K562 (cell line): Measurements from ENCODE around the gene KCNJ4.

Source experiments
- CBFB ChIP-seq: sonication (generic); formaldehyde crosslinking; IDR thresholded peaks from 2 replicates; pipeline ENCODE4 v1.4.0; 2020; ENCODE audit warnings: mild to moderate bottlenecking, missing genetic modification reagents
- GABPA ChIP-seq: fragments of 200-800 bp; sonication (Bioruptor generic); conservative IDR thresholded peaks from 2 replicates; pipeline ENCODE4 v1.6.1; 2016; ENCODE audit warnings: low read depth, missing genetic modification characterization, missing compliant biosample characterization
- SMAD2 ChIP-seq: fragments of 150-350 bp; IDR thresholded peaks from 2 replicates; pipeline ENCODE4 v1.6.1; 2014; ENCODE audit warnings: low read depth, mild to moderate bottlenecking, low read length
- TAF1 ChIP-seq: IDR thresholded peaks from 2 replicates; pipeline ENCODE4 v1.6.1; 2011; ENCODE audit warnings: mild to moderate bottlenecking, low read length, moderate library complexity; ENCODE audit not compliant: insufficient read depth, control insufficient read depth, severe bottlenecking; ENCODE audit errors: extremely low read depth
- TF ChIP-seq, protein P1 (sequence below), 3 experiments: IDR thresholded peaks in 2 of 3; conservative IDR thresholded peaks in 1 of 3; 2 replicates each; pipeline ENCODE4 v1.5.1; 2011 to 2012; ENCODE audit warnings: low read length in 3 of 3, mild to moderate bottlenecking in 3 of 3, control low read depth in 2 of 3, improper control_type of control experiment in 1 of 3, inconsistent platforms in 1 of 3, low read depth in 1 of 3, mixed read lengths in 1 of 3, moderate library complexity in 1 of 3; ENCODE audit not compliant: insufficient read depth in 2 of 3
- TF ChIP-seq, protein P2 (sequence below): fragments of 250-450 bp; sonication (Bioruptor Pico); IDR thresholded peaks from 2 replicates; pipeline ENCODE4 v1.8.0; 2022; ENCODE audit warnings: moderate library complexity, mild to moderate bottlenecking, inconsistent platforms
- TF ChIP-seq, protein P3 (sequence below), 2 experiments: fragments of 450-650 bp in 1 of 2; sonication (generic) in 1 of 2; formaldehyde crosslinking in 1 of 2; IDR thresholded peaks; 2 replicates each; pipeline versions ENCODE4 v1.7.1 to v1.9.0; 2016 to 2022; ENCODE audit warnings: inconsistent platforms in 1 of 2, mild to moderate bottlenecking in 1 of 2, missing genetic modification reagents in 1 of 2

DNA sequence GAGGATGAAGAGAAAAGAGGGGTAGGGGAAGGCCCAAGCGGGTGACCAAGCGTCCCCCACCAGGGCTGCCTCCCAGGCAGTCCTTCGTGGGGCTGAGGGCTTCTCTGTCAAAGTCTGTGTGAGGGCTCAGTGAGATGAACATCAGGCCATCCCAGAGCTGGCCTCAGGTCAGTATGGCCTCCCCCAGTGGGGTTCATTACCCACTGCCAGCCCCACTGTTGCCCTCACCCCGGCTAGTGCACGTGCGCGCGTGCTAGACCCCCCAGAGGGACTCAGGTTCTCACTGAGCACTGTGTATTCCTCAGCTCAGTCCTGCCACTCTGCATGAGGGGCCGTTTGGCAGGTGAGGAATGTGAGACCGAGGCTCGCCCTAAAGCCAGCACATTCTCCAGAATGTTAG is 16.2 kb upstream of the KCNJ4 start:
- TF ChIP-seq, protein P1, sequence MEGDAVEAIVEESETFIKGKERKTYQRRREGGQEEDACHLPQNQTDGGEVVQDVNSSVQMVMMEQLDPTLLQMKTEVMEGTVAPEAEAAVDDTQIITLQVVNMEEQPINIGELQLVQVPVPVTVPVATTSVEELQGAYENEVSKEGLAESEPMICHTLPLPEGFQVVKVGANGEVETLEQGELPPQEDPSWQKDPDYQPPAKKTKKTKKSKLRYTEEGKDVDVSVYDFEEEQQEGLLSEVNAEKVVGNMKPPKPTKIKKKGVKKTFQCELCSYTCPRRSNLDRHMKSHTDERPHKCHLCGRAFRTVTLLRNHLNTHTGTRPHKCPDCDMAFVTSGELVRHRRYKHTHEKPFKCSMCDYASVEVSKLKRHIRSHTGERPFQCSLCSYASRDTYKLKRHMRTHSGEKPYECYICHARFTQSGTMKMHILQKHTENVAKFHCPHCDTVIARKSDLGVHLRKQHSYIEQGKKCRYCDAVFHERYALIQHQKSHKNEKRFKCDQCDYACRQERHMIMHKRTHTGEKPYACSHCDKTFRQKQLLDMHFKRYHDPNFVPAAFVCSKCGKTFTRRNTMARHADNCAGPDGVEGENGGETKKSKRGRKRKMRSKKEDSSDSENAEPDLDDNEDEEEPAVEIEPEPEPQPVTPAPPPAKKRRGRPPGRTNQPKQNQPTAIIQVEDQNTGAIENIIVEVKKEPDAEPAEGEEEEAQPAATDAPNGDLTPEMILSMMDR (IDR thresholded peaks at IDR 0.05 in 2 of 3, conservative IDR thresholded peaks at IDR 0.05 in 1 of 3; ENCODE audit: insufficient read depth in 2 of 3, low read depth in 1 of 3, low read length in 3 of 3): no peak
- TF ChIP-seq GABPA (no peak), CBFB (no peak), TAF1 (no peak), SMAD2 (no peak)
- TF ChIP-seq, protein P2, sequence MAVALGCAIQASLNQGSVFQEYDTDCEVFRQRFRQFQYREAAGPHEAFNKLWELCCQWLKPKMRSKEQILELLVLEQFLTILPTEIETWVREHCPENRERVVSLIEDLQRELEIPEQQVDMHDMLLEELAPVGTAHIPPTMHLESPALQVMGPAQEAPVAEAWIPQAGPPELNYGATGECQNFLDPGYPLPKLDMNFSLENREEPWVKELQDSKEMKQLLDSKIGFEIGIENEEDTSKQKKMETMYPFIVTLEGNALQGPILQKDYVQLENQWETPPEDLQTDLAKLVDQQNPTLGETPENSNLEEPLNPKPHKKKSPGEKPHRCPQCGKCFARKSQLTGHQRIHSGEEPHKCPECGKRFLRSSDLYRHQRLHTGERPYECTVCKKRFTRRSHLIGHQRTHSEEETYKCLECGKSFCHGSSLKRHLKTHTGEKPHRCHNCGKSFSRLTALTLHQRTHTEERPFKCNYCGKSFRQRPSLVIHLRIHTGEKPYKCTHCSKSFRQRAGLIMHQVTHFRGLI (CRISPR knock-in tag): no peak
- TF ChIP-seq, protein P3, sequence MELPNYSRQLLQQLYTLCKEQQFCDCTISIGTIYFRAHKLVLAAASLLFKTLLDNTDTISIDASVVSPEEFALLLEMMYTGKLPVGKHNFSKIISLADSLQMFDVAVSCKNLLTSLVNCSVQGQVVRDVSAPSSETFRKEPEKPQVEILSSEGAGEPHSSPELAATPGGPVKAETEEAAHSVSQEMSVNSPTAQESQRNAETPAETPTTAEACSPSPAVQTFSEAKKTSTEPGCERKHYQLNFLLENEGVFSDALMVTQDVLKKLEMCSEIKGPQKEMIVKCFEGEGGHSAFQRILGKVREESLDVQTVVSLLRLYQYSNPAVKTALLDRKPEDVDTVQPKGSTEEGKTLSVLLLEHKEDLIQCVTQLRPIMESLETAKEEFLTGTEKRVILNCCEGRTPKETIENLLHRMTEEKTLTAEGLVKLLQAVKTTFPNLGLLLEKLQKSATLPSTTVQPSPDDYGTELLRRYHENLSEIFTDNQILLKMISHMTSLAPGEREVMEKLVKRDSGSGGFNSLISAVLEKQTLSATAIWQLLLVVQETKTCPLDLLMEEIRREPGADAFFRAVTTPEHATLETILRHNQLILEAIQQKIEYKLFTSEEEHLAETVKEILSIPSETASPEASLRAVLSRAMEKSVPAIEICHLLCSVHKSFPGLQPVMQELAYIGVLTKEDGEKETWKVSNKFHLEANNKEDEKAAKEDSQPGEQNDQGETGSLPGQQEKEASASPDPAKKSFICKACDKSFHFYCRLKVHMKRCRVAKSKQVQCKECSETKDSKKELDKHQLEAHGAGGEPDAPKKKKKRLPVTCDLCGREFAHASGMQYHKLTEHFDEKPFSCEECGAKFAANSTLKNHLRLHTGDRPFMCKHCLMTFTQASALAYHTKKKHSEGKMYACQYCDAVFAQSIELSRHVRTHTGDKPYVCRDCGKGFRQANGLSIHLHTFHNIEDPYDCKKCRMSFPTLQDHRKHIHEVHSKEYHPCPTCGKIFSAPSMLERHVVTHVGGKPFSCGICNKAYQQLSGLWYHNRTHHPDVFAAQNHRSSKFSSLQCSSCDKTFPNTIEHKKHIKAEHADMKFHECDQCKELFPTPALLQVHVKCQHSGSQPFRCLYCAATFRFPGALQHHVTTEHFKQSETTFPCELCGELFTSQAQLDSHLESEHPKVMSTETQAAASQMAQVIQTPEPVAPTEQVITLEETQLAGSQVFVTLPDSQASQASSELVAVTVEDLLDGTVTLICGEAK (IDR thresholded peaks at IDR 0.05): no peak
- TF ChIP-seq, protein P3 (CRISPR knock-in tag; IDR thresholded peaks at IDR 0.05): no peak
